Endothelial cell of umbilical vein (primary cell): ENCODE data around the gene PPEF2. TPM values are rescaled to one million over a fixed set of nuclear protein-coding genes. Genes with fewer than 3 reads are reported as not detected.

ENCODE experiments used
- BruUV-seq: library from RNA; stranded (reverse); fragments of 400-500 nt; replicated peaks from 2 replicates; lab custom pipeline; 2021; lab: Mats Ljungman, UMichigan
- CTCF ChIA-PET: fragments of 300-600, 350-600 bp; sonication (Branson Sonifier 250); formaldehyde crosslinking; loops from one replicate; lab custom pipeline; 2021; ENCODE audit warnings: antibody characterized with exemption, inconsistent platforms; lab: Charles Lee
- POLR2A ChIA-PET: fragments of 300-600, 350-600 bp; sonication (Branson Sonifier 250); formaldehyde crosslinking; loops from one replicate; lab custom pipeline; 2021; ENCODE audit warnings: antibody characterized with exemption, inconsistent platforms; lab: Charles Lee
- DNase-seq: peaks from one replicate; pipeline ENCODE4 v3.0.0-alpha.2; 2011; ENCODE audit warnings: low read depth, low spot score
- FAIRE-seq: peaks from 2 replicates; lab custom pipeline; 2011; peaks lifted over from hg19 to GRCh38; lab: Jason Lieb, UNC
- H2AFZ ChIP-seq: 2 replicates; pipeline ENCODE4 v1.6.0; 2012; ENCODE audit warnings: low read depth, low read length, control low read depth, inconsistent platforms
- H3K27ac ChIP-seq: 2 replicates; pipeline ENCODE4 v1.5.1; 2011; ENCODE audit warnings: low read depth, mild to moderate bottlenecking, control low read depth, low read length, moderate library complexity; ENCODE audit not compliant: insufficient read depth
- H3K27me3 ChIP-seq, 2 experiments: 2 replicates each; pipeline versions ENCODE4 v1.6.0 to v1.6.1; 2011; ENCODE audit warnings: low read length in 2 of 2, mixed read lengths in 1 of 2; ENCODE audit not compliant: control insufficient read depth in 2 of 2, insufficient read depth in 2 of 2
- H3K36me3 ChIP-seq, 2 experiments: 2 replicates in 1 of 2; 3 replicates in 1 of 2; pipeline ENCODE4 v1.5.1; 2011; ENCODE audit warnings: low read length in 2 of 2, mild to moderate bottlenecking in 1 of 2, moderate library complexity in 1 of 2; ENCODE audit not compliant: control insufficient read depth in 2 of 2, insufficient read depth in 2 of 2; ENCODE audit errors: extremely low read depth in 1 of 2
- H3K4me1 ChIP-seq: 3 replicates; pipeline ENCODE4 v1.5.1; 2011; ENCODE audit warnings: mild to moderate bottlenecking, low read length; ENCODE audit not compliant: control insufficient read depth, insufficient read depth; ENCODE audit errors: extremely low read depth
- H3K4me2 ChIP-seq: 2 replicates; pipeline ENCODE4 v1.6.1; 2011; ENCODE audit warnings: low read length, control low read depth, mixed read lengths; ENCODE audit not compliant: insufficient read depth
- H3K4me3 ChIP-seq, 3 experiments: fragments of 200-600 bp in 1 of 3; sonication (generic), shearing (Covaris generic) in 1 of 3; replicated peaks in 1 of 3; 2 replicates each; pipeline ENCODE4 v1.5.1; 2011 to 2016; ENCODE audit warnings: control low read depth in 3 of 3, low read length in 3 of 3, mild to moderate bottlenecking in 2 of 3, inconsistent platforms in 1 of 3, low read depth in 1 of 3, moderate library complexity in 1 of 3; ENCODE audit not compliant: insufficient read depth in 1 of 3
- H3K79me2 ChIP-seq: 2 replicates; pipeline ENCODE4 v1.6.0; 2012; ENCODE audit warnings: low read length, inconsistent platforms; ENCODE audit not compliant: control insufficient read depth, insufficient read depth
- H3K9ac ChIP-seq: replicated peaks from 2 replicates; pipeline ENCODE3; 2011; ENCODE audit warnings: low read length, control low read depth; ENCODE audit not compliant: insufficient read depth; ENCODE audit errors: extremely low read depth
- H3K9me1 ChIP-seq: replicated peaks from 3 replicates; pipeline ENCODE4 v1.6.0; 2011; ENCODE audit warnings: mild to moderate bottlenecking, low read length; ENCODE audit not compliant: control insufficient read depth, insufficient read depth; ENCODE audit errors: extremely low read depth
- H3K9me3 ChIP-seq: replicated peaks from 2 replicates; pipeline ENCODE4 v1.5.1; 2012; ENCODE audit warnings: low read length, inconsistent platforms; ENCODE audit not compliant: control insufficient read depth, insufficient read depth
- H4K20me1 ChIP-seq: replicated peaks from 2 replicates; pipeline ENCODE3; 2011; ENCODE audit warnings: mild to moderate bottlenecking, low read length; ENCODE audit not compliant: control insufficient read depth, insufficient read depth; ENCODE audit errors: extremely low read depth
- CTCF ChIP-seq, 2 donors: IDR thresholded peaks; 1 replicate in 1 of 2; 2 replicates in 1 of 2; pipeline ENCODE4 v1.5.1; 2011; ENCODE audit warnings: low read length in 2 of 2, mild to moderate bottlenecking in 2 of 2, moderate library complexity in 2 of 2, control low read depth in 1 of 2, inconsistent platforms in 1 of 2, low read depth in 1 of 2; ENCODE audit not compliant: insufficient read depth in 1 of 2; ENCODE audit errors: extremely low read depth in 1 of 2
- EZH2 ChIP-seq: IDR thresholded peaks from 2 replicates; pipeline ENCODE4 v1.6.1; 2012; ENCODE audit warnings: borderline replicate concordance, low read depth, mild to moderate bottlenecking, moderate library complexity, low read length, inconsistent platforms; ENCODE audit not compliant: severe bottlenecking
- FOS ChIP-seq: IDR thresholded peaks from 2 replicates; pipeline ENCODE4 v1.6.1; 2011; ENCODE audit warnings: mild to moderate bottlenecking, low read length, moderate library complexity, borderline replicate concordance; ENCODE audit not compliant: insufficient read depth
- GATA2 ChIP-seq: IDR thresholded peaks from 2 replicates; pipeline ENCODE4 v1.7.0; 2011; ENCODE audit warnings: low read depth, mild to moderate bottlenecking, moderate library complexity, mixed read lengths, low read length; ENCODE audit not compliant: insufficient read length, insufficient read depth
- JUN ChIP-seq: IDR thresholded peaks from 2 replicates; pipeline ENCODE4 v1.6.1; 2011; ENCODE audit warnings: borderline replicate concordance, low read depth; ENCODE audit not compliant: insufficient read length, insufficient read depth
- MAX ChIP-seq: IDR thresholded peaks from 2 replicates; pipeline ENCODE4 v1.6.1; 2011; ENCODE audit not compliant: insufficient read depth, insufficient read length
- MYC ChIP-seq: IDR thresholded peaks from one replicate; pipeline ENCODE4 v1.6.1; 2011; ENCODE audit warnings: mild to moderate bottlenecking, low read depth, low read length
- POLR2A ChIP-seq: IDR thresholded peaks from 2 replicates; pipeline ENCODE4 v1.6.1; 2012; ENCODE audit warnings: low read depth, mild to moderate bottlenecking, control low read depth, low read length
- POLR2AphosphoS5 ChIP-seq: IDR thresholded peaks from 2 replicates; pipeline ENCODE4 v1.6.1; 2012; ENCODE audit warnings: low read depth, mild to moderate bottlenecking, control low read depth, low read length, moderate library complexity; ENCODE audit not compliant: insufficient read depth
- dilution Hi-C: fragments of 300-500 bp; cut with MboI; formaldehyde crosslinking; loops from one replicate; pipeline ENCODE4 v1.15.0; 2019; ENCODE audit warnings: low sequenced_read_pairs; ENCODE audit not compliant: extremely low pct_ligation_motif_present
- intact Hi-C: fragments of 100-400 bp; cut with micrococcal nuclease; formaldehyde crosslinking; loops from one replicate; pipeline ENCODE4 v1.10.0; 2022
- polyA plus RNA-seq, 4 experiments: library from polyadenylated mRNA; depleted of rRNA in 3 of 4; stranded (reverse) in 3 of 4; unstranded in 1 of 4; fragments of >200 nt; gene quantifications; 2 replicates each; pipeline versions ENCODE4 v1.2.1 to v1.2.3, GENCODE V29; 2011 to 2012; ENCODE audit warnings: missing spikeins in 1 of 4
- total RNA-seq: library from RNA; stranded (reverse); gene quantifications from 2 replicates; pipeline ENCODE4 v1.2.3, GENCODE V29; 2021

PPEF2 gene
- total and polyA plus RNA-seq, 2 donors (not counting 3 experiments of a cell fraction or from before 2014, with no cell fraction given): 0.23 TPM; not detected in 1

GRCh38 chr4:75843596-75843995 lies 58.7 kb downstream of the PPEF2 start:
- H3K4me1 ChIP-seq: peaks cover 6% of the 10 kb centered on the region
- DNase-seq: no peak

More at GRCh38 chr4:75843596-75843995, 58.7 kb downstream of the PPEF2 start:
- Histone ChIP-seq H3K9me3 (no peaks in the 10 kb centered on the region), H3K27me3 (no peaks in the 10 kb centered on the region), H2AFZ (no peak overlapping the region), H3K9ac (no peak overlapping the region), H3K27ac (no peak overlapping the region), H3K4me3 (no peak overlapping the region), H3K4me2 (no peak overlapping the region), H3K9me1 (no peaks in the 10 kb centered on the region), H4K20me1 (no peaks in the 10 kb centered on the region), H3K79me2 (no peaks in the 10 kb centered on the region), H3K36me3 (no peaks in the 10 kb centered on the region)
- ChIA-PET CTCF (interaction anchor here (1.7 kb wide), 1 partner anchor 10 kb away, joined by 6 read pairs; no protein-coding TSS in a partner anchor), POLR2A (no interaction called here)
- no peak for FAIRE-seq
- dilution Hi-C loops: no loop called here
- TF ChIP-seq MAX: no peak
- no peak for TF ChIP-seq POLR2AphosphoS5
- TF ChIP-seq FOS: no peak
- TF ChIP-seq EZH2: no peak
- no peak for TF ChIP-seq GATA2
- no peak for TF ChIP-seq CTCF (IDR thresholded peaks at IDR 0.05; ENCODE audit: extremely low read depth in 1 of 2, insufficient read depth in 1 of 2, low read depth in 1 of 2, low read length in 2 of 2)
- no peak for TF ChIP-seq MYC
- TF ChIP-seq JUN: no peak
- no peak for TF ChIP-seq POLR2A
- no TSS peak for BruUV-seq
- intact Hi-C loops: no loop called here
